NCI-H2107 treated with DMSO at 0.1 percent for 48 hours (cell line): ENCODE results near the gene USP8.
A peak's percentile ranks its signal among the peaks of the same experiment; 100 is the strongest.
"Not testable (repeated sequence)": the region's sequence is repeated elsewhere in the genome, so short reads cannot be mapped to it uniquely, and the experiment has no call there.

Experiments used
- DNase-seq: peaks from one replicate; lab custom pipeline; 2025; ENCODE audit not compliant: unreplicated experiment; lab: John Stamatoyannopoulos, UW

Gene USP8

GRCh38 chr15:50424066-50424890, at the start of gene USP8:
Gene USP8 (plus strand): TSS chr15:50424405. CDS start chr15:50439074, 14,669 bp downstream.
- DNase-seq = peak; percentile 52

- DNase-seq = no peak
Observed at GRCh38 chr15:50377867-50378751, 46.1 kb upstream of the USP8 start.

GRCh38 chr15:50378776-50379175, 45.4 kb upstream of the USP8 start:
- DNase-seq = no peak

- not testable (repeated sequence) for DNase-seq
Observed at GRCh38 chr15:50379413-50379812, 44.8 kb upstream of the USP8 start.

GRCh38 chr15:50380089-50380488, 44.1 kb upstream of the USP8 start:
- DNase-seq = no peak

GRCh38 chr15:50381438-50381837, 42.8 kb upstream of the USP8 start:
- DNase-seq = no peak

GRCh38 chr15:50382408-50382807, 41.8 kb upstream of the USP8 start:
- DNase-seq = not testable (repeated sequence)

- no peak for DNase-seq
Observed at GRCh38 chr15:50390554-50391264, 33.5 kb upstream of the USP8 start.

- not testable (repeated sequence) for DNase-seq
Observed at GRCh38 chr15:50391561-50391960, 32.6 kb upstream of the USP8 start.

GRCh38 chr15:50411870-50412269, 12.3 kb upstream of the USP8 start:
- DNase-seq = no peak

GRCh38 chr15:50414624-50415023, 9.6 kb upstream of the USP8 start:
- no peak for DNase-seq

- no peak for DNase-seq
Observed at GRCh38 chr15:50415752-50416404, 8.3 kb upstream of the USP8 start.

- DNase-seq = no peak
Observed at GRCh38 chr15:50416890-50417289, 7.3 kb upstream of the USP8 start.

GRCh38 chr15:50418041-50418583, 6.1 kb upstream of the USP8 start:
- DNase-seq = no peak

- DNase-seq = no peak
Observed at GRCh38 chr15:50425219-50425618, 1.0 kb downstream of the USP8 start.

- DNase-seq = not testable (repeated sequence)
Observed at GRCh38 chr15:50425678-50426246, 1.6 kb downstream of the USP8 start.

- no peak for DNase-seq
Observed at GRCh38 chr15:50426428-50426827, 2.2 kb downstream of the USP8 start.

- no peak for DNase-seq
Observed at GRCh38 chr15:50431204-50431603, 7.0 kb downstream of the USP8 start.

GRCh38 chr15:50432230-50432629, 8.0 kb downstream of the USP8 start:
- DNase-seq = no peak

GRCh38 chr15:50435772-50436171, 11.6 kb downstream of the USP8 start:
- no peak for DNase-seq
